Mesothelial cell of epicardium (in vitro differentiated cells): ENCODE data around the gene RANBP9. TPM values are rescaled to one million over a fixed set of nuclear protein-coding genes. Genes with fewer than 3 reads are reported as not detected.

Experiments
- DNase-seq, 2 experiments: peaks; one replicate each; pipeline ENCODE4 v3.0.0; 2021; ENCODE audit warnings: low spot score in 2 of 2; ENCODE audit not compliant: unreplicated experiment in 2 of 2
- H3K27ac Mint-ChIP-seq: 2 replicates; pipeline ENCODE4 v1.8.0; 2021; ENCODE audit warnings: mixed read lengths
- H3K27me3 Mint-ChIP-seq: 2 replicates; pipeline ENCODE4 v1.8.0; 2021; ENCODE audit warnings: low read depth, mixed read lengths
- H3K36me3 Mint-ChIP-seq: 2 replicates; pipeline ENCODE4 v1.8.0; 2021; ENCODE audit warnings: mixed read lengths
- H3K4me1 Mint-ChIP-seq: 2 replicates; pipeline ENCODE4 v1.8.0; 2021; ENCODE audit warnings: mixed read lengths
- H3K4me3 Mint-ChIP-seq: 2 replicates; pipeline ENCODE4 v1.8.0; 2021; ENCODE audit warnings: mild to moderate bottlenecking, moderate library complexity, mixed read lengths
- H3K9me3 Mint-ChIP-seq: 2 replicates; pipeline ENCODE4 v1.8.0; 2021; ENCODE audit warnings: mixed read lengths
- total RNA-seq: library from RNA; stranded (reverse); gene quantifications from 3 replicates; pipeline ENCODE4 v1.2.1, GENCODE V29; 2021
- TF ChIP-seq, protein P1 (sequence below): fragments of 200-600 bp; sonication (generic); IDR thresholded peaks from one replicate; pipeline ENCODE4 v1.5.0; 2021; ENCODE audit warnings: antibody characterized with exemption; ENCODE audit not compliant: unreplicated experiment

The RANBP9 gene
- total RNA-seq, 1 donor from 2014 or later, result 46.9 TPM

DNA sequence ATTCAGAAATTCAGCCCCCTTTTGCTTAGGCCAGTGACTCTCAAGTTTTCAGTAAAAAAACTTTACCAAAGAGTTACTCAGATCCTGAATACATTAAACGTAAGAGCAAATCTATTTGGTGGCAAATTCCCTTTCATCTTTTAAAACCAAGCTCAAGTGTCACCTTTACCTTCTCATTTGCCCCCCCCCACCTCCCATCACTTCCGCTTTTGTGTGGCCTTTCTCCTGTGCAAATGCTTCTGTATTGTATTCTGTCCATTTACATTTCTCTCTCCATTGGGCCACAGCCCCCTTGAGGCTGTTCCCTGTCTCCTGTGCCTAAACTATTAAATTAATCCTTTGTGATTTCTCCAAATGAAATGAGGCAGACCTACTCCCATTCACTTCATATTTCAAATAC lies 94.6 kb downstream of the RANBP9 start:
- Mint-ChIP-seq H3K27me3 (no peaks in the 10 kb centered on the region), H3K27ac (peak overlapping the region; percentile 68), H3K36me3 (peaks cover 13% of the 10 kb centered on the region), H3K4me3 (peak overlapping the region; percentile 94), H3K9me3 (no peaks in the 10 kb centered on the region), H3K4me1 (peaks cover 35% of the 10 kb centered on the region)
- no peak for DNase-seq
- TF ChIP-seq, protein P1, sequence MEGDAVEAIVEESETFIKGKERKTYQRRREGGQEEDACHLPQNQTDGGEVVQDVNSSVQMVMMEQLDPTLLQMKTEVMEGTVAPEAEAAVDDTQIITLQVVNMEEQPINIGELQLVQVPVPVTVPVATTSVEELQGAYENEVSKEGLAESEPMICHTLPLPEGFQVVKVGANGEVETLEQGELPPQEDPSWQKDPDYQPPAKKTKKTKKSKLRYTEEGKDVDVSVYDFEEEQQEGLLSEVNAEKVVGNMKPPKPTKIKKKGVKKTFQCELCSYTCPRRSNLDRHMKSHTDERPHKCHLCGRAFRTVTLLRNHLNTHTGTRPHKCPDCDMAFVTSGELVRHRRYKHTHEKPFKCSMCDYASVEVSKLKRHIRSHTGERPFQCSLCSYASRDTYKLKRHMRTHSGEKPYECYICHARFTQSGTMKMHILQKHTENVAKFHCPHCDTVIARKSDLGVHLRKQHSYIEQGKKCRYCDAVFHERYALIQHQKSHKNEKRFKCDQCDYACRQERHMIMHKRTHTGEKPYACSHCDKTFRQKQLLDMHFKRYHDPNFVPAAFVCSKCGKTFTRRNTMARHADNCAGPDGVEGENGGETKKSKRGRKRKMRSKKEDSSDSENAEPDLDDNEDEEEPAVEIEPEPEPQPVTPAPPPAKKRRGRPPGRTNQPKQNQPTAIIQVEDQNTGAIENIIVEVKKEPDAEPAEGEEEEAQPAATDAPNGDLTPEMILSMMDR, result no peak

DNA sequence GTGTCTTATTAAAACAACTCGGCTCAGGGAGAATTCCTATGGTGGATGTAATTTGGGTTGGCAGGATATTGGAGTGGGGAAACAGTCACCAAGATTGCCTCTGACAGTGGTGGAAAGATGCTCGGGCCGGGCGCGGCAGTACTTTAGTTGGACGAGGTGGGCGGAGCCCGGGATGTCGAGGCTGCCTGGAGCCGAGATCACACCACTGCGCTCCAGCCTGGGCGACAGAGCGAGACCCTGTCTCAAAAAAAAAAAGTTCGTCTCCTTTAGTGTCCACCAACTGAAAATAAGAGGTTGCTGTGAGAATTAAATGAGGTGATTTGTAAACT lies 95.9 kb downstream of the RANBP9 start:
- DNase-seq, result peak in 1 of 2 experiments; percentile 63
- H3K36me3 Mint-ChIP-seq, result peaks cover 16% of the 10 kb centered on the region
- no peaks in the 10 kb centered on the region for H3K27me3 Mint-ChIP-seq
- H3K4me3 Mint-ChIP-seq, result peak overlapping the region; percentile 94
- H3K9me3 Mint-ChIP-seq, result no peaks in the 10 kb centered on the region
- TF ChIP-seq, protein P1, result no peak
- H3K4me1 Mint-ChIP-seq, result peaks cover 35% of the 10 kb centered on the region
- peak overlapping the region; percentile 95 for H3K27ac Mint-ChIP-seq

DNA sequence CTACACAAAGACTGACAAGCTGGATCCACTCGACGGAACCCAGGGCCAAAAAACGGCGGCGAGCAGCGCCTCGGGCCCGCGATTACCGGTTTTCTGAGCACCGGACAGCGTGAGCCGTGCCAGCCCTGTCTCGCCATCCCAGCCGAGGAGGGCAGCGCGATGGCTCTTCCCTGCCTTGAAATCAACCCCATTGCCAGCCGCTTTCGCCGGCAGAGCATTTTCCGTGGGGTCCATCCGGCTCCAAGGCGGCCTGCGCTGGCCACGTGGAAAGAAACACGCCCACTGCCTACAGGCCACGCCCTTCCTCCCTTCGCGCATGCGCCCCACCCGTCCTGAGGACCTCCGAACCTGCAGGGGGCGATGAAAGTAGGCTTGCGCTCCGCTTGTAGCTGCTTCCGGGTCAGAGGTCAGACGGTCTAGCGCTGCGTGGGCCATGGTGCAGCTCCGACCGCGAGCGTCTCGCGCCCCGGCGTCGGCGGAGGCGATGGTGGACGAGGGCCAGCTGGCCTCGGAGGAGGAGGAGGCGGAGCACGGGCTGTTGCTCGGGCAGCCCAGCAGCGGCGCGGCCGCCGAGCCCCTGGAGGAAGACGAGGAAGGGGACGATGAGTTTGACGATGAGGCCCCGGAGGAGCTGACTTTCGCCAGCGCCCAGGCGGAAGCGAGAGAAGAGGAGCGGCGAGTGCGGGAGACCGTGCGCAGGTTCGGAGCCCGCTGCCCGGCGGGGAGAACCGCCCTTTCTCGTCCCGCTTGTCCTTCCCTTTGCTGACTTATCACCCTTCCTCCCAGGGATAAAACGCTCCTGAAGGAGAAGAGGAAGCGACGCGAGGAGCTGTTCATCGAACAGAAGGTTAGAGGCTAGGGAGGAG lies 96.5 kb downstream of the RANBP9 start, which contains the start of gene NOL7:
NOL7 (plus strand) TSS at position 410 of the 866 bp plus-strand sequence; CDS start at position 434, 24 bp downstream.
- Mint-ChIP-seq H3K27ac (peak within 1 kb of the TSS; percentile 95), H3K27me3 (no peaks in the 10 kb centered on the region), H3K4me1 (peaks cover 35% of the 10 kb centered on the region), H3K9me3 (no peaks in the 10 kb centered on the region), H3K4me3 (peak within 1 kb of the TSS; percentile 94), H3K36me3 (peaks cover 16% of the 10 kb centered on the region)
- TF ChIP-seq, protein P1, result peak; percentile 78
- DNase-seq, result peak; percentile 98 to 99

DNA sequence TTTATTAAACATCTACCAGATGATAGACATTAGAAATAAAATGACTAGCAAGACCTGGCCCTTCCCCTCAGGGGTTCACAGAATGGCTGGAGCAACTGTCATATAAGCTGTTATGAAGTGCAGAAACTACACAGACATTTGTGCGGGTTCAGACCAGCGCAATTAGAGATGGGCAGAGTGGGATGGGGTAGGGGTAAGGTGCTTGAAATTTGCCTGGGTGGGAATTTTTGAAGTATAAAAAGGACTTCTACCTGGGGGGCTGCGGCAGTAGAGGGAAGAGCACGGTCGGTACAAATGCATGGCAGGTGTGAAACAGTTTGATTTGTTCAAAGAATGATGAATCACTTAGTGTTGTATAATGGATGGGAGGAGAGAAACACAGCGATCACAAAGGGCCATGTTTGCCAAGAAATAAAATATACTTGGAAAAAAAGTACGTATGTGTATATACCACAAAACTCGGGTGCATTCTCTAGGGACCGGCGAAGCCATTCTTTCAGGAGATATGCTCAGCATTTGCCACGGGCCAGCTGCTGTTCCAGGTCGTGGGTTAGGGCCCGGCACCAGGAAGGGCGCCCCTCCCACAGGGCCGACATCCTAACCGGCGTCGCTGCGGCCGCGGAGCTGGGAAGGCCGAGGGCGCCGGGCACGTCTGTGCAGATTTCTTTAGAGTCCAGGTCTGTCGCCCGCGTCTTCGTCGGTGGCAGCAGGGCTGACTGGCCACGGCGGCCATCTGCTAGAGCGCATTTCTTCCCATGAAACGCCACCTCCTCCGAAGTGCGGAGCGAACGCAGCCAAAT lies 97.3 kb downstream of the RANBP9 start:
- H3K4me3 Mint-ChIP-seq, result peak overlapping the region; percentile 94
- no peaks in the 10 kb centered on the region for H3K27me3 Mint-ChIP-seq
- TF ChIP-seq, protein P1, result no peak
- H3K4me1 Mint-ChIP-seq, result peaks cover 35% of the 10 kb centered on the region
- peak in 1 of 2 experiments; percentile 31 for DNase-seq
- H3K27ac Mint-ChIP-seq, result peak overlapping the region; percentile 95
- peaks cover 14% of the 10 kb centered on the region for H3K36me3 Mint-ChIP-seq
- H3K9me3 Mint-ChIP-seq, result no peaks in the 10 kb centered on the region

DNA sequence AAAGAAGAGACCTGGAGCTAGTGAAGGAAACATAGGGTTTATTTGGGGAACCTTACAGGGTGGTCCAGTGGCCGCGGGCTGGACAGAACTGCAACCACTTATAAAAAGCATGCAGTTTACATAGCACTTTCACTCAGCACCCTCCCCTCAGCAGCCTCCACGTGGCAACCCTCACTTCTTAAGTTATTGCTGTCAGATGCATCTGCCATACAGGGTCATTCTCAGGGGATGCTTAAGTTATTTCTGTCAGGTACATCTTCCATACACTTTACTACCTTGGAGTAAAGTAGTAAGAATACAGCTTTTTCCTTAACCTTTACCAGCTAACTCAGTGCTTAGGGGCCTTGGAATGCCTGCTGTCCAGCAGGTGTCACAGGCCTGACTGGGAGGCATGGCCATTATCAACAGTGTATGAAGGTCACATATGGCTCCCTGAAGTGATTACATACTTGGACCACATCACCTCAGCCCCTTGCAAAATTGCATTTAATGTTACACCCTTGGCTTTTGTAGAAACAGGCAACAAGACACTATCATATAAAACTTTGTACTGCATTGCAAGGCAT lies 98.5 kb downstream of the RANBP9 start:
- peaks cover 11% of the 10 kb centered on the region for H3K36me3 Mint-ChIP-seq
- DNase-seq, result no peak
- TF ChIP-seq, protein P1, result no peak
- H3K27me3 Mint-ChIP-seq, result no peaks in the 10 kb centered on the region
- no peak overlapping the region for H3K27ac Mint-ChIP-seq
- peak overlapping the region; percentile 94 for H3K4me3 Mint-ChIP-seq
- no peaks in the 10 kb centered on the region for H3K9me3 Mint-ChIP-seq
- H3K4me1 Mint-ChIP-seq, result peaks cover 35% of the 10 kb centered on the region
